ENCODE data around the gene PRMT7.

The PRMT7 gene

GRCh38 chr16:68376590-68376989, 65.8 kb downstream of the PRMT7 start:
- no peak for DNase-seq (ENCODE audit: low read depth)

GRCh38 chr16:68377221-68377620, 66.4 kb downstream of the PRMT7 start:
- DNase-seq (ENCODE audit: low read depth), result no peak

DNA sequence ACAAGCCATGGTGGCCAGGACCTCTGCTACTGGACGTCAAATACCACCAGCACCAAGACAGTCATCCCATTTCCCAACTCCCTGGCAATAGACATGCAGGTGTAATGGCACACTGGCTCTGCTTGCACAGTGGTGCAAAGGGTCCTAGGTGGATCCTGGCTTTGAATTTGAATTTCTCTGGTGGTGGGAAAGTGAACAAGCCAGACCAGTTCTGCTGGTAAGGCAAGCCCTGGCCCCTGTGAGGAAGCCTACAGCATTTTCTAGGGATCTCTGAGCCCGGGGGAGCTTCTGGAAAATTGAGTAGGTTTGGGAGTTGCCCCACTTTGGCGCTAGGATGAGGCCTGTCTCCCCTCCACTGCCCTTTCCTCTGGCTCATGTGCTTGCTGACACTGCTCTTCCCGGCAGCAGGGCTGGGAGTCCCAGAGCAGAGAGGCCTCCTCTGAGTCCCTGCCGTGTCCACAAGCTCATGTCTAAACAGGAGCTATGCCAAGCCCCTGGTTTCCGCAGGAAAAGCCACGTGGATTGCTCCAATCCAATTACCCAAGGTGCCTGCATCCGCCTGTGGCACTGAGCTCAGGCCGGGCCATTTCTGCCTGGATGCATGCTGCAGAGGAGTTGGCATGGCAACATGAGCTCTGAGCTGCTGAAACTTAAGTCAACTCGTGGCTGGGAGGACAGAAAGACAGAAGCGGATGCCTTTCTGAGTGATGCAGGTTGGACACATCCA, 67.0 kb downstream of the PRMT7 start:
- no peak for DNase-seq (ENCODE audit: low read depth)

- DNase-seq (ENCODE audit: low read depth), result no peak
Measured at GRCh38 chr16:68378436-68379415, 67.9 kb downstream of the PRMT7 start.

DNA sequence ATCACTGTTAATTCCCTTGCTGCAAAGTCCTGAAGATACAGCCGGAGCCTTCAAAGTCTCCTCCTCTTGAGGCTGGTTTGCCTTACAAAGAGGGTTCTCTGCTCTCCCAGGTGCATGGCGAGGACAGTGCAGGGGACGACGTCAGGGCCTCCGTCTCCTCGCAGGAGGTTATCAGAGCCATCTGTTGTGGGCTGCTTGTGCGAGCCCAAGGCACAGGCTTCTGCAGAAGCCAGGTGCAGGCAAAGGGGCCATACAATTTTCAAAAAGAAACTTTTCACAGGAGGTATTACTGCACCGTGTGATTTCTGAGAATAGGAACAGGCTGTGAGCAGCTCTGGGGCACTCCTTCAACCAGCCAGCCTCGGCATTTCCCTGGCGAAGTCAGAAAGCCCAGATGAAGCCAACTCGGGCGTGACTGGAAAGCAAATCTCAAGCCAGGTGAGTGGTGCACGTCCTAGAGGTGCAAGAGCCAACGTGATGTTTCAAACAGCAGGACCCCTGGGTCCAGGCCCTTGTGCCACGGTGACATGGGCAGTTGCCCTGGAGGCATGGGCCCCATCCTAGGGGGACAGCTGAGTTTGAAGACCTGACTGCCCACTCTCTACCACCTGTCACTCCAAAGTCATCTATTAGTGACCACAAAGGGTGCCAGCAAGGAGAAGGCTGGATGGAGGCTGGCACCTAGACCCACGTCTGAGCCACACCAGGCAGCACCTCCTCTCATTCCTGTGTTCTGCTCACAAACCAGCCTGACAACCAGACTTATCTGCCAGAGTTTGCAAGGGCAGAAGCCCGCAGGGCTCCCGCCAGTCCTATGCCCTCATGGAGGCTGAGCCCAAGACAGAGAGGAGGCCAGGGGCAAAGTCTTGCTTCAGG, 68.9 kb downstream of the PRMT7 start:
- no peak for DNase-seq (ENCODE audit: low read depth)

DNA sequence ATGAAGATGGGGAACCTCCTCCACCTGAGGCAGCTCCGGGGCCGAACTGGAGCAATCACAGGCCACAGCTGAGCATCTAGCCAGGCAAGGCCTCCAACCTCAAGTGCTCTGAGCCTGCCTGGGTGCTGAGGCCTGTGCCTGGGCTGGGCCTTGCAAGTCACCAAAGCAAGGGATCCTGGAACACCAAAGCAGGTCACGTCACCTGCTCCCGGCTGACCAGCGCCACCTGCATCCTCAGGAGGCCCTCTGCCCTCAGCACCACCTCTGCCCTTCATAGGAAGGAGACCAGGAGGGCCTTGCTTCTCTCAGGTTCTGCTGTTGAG, 69.5 kb downstream of the PRMT7 start:
- DNase-seq (ENCODE audit: low read depth), result no peak

DNA sequence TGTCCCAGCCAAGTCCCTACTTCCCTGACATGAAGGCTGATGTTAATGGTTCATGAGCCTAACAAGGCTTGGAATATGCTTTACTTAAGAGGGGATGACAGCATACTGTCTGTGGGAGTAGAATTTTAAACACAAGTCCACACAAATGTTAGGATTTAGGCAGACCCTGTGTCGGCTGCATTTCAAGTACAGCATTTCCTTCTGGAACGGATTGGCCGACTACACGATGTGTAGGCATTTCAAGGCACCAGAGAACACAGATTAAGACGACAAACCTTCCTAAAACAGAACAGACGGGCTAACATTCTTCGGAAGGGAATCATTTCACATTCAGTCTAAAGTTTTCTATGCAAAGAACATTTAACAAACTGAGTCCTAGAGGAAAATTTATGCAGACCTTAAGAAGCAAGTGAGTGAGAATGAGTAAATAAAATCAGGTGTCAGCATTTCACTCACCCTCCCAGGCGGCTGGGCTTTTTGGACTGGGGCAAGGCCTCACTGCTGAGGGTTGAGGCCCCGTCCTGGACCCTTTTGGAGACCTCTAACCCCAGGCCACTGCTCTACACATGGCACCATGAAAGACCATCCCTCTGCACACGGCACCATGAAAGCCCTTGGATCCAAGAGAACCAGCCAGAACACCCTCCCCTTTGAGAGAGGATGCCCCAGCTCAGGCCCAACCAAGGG, 70.0 kb downstream of the PRMT7 start:
- DNase-seq (ENCODE audit: low read depth), result no peak

DNA sequence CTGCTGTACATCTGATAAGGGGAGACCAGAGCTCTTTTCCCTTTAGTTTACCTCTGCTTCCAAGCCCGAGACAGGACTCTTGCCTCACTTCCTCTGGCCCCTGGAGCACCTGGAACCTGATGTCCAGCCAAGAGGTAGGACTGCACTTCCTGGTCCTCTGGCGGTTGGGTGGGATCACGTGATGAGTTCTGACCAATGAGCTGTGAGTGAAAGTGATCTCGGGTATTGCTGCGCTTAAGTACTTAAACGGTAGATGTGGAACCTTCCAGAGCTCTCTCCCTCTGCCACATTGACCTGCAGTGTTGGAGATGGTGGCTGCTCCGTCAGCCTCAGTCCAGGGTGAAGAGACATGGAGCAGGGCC, 70.5 kb downstream of the PRMT7 start:
- no peak for DNase-seq (ENCODE audit: low read depth)

GRCh38 chr16:68382296-68382718, 71.5 kb downstream of the PRMT7 start:
- DNase-seq (ENCODE audit: low read depth), result no peak

DNA sequence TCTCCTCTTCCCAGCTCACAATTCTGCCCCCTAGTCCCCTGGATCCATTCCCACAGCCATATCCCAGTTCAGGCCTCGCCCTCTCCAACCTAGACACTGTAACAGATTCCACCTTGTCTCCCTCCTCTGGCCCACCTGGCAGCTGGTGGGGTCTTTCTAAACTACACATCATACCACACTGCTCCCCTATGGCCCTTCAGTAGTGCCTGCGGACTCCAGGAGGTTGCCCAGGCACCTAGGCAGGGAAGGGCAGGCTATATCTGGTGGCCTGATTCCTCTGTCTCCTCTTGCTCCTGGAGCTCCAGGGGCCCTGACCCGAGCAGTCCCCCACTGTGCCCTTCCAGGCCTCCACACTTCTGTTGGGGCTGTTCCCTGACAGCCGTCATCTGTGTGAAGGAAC, 73.0 kb downstream of the PRMT7 start:
- DNase-seq (ENCODE audit: low read depth), result no peak

GRCh38 chr16:68384288-68385161, 73.7 kb downstream of the PRMT7 start:
- DNase-seq (ENCODE audit: low read depth), result no peak

DNA sequence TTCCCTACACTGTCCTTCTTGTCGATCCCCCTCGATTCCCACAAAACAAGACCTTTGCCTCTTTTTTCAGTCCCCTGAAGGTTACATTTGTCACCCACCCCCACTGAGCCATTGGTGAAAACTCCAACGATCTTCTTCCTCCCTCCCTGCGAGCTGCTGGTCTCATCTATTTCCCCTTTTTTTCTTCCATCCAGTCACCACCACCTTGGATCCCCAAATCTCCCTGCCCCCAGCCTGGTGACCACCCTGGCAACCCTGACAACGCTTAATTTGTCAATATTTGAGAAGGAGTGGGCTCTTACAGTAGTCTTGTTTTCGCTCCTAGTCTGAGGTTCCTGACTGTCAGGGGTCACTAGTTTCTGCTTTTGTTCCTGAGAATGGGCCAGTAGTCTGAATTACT, 74.6 kb downstream of the PRMT7 start:
- no peak for DNase-seq (ENCODE audit: low read depth)

- DNase-seq (ENCODE audit: low read depth), result no peak
Measured at GRCh38 chr16:68386628-68387027, 75.8 kb downstream of the PRMT7 start.

DNA sequence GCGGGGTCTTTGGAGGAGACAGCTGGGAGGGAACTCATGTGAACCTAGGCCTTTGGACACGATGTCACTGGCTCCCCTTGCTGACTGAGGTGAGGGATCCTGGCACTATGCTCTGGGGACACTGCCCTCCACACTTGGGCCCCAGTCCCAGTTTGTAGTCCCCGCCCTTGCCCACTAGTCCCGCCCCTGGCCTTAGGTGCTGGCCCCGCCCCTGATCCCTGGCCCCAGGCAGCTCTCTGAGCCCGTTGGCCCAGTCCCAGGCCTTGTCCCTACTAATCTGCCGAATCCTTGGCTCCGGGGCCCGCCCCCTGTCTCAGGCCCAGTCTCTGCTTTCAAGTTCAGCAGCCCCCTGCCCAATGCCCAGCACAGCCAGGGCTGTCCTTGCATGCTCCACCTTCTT, 76.5 kb downstream of the PRMT7 start:
- no peak for DNase-seq (ENCODE audit: low read depth)

- DNase-seq (ENCODE audit: low read depth), result no peak
Measured at GRCh38 chr16:68388124-68388523, 77.3 kb downstream of the PRMT7 start.

DNA sequence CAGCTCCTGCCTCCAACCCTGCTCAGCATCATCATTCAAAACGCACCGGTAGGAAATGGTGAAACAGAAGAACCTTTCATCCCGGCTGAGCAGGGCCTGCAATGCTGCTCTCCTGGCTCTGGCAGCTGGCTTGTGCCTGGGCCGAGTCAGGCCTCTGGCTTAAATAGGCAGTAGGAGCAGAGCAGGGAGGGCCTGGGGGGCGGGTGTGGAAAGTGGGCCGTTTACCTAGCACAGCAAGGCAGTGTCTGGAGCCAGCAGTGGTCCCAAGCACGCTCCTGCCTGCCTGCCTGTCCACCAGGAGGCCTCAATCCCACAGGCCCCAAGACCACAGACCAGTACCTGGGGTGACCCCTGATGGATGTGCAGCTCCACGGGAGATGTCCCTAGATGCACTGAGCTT, 78.2 kb downstream of the PRMT7 start:
- DNase-seq (ENCODE audit: low read depth), result no peak

- DNase-seq (ENCODE audit: low read depth), result no peak
Measured at GRCh38 chr16:68389750-68390371, 79.0 kb downstream of the PRMT7 start.

DNA sequence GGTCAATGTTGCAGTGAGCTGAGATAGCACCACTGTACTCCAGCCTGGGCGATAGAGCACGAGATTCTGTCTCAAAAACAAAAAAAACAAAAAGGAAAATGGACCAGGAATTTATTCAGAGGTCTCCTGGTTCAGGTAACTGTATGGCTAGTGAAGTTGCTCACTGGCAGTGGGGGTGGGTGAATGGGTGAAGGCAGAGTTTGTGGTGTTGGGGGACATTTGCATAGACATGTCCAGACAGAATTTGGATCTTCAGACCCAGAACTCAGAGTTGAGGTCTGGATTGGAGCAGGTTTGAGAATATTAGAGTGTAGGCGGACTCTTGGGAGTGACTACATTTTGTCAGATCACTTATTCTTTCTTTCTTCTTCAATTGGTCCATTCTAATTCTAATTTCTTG, 82.5 kb downstream of the PRMT7 start:
- no peak for DNase-seq (ENCODE audit: low read depth)

- no peak for DNase-seq (ENCODE audit: low read depth)
Measured at GRCh38 chr16:68395167-68395786, 84.5 kb downstream of the PRMT7 start.

GRCh38 chr16:68395815-68396214, 85.0 kb downstream of the PRMT7 start:
- no peak for DNase-seq (ENCODE audit: low read depth)
